IMR-90 (cell line): ENCODE data around the gene ISG15. TPM values are rescaled to one million over a fixed set of nuclear protein-coding genes. Genes with fewer than 3 reads are reported as not detected.

ENCODE experiments used
- ATAC-seq: fragments of 200-7000 bp; cut with Tn5 transposase; 2 replicates; pipeline ENCODE4 v1.9.1; 2020; ENCODE audit warnings: low read depth, mild to moderate bottlenecking, moderate library complexity
- BruUV-seq: library from RNA; stranded (reverse); fragments of 400-500 nt; replicated peaks from 2 replicates; lab custom pipeline; 2021; lab: Mats Ljungman, UMichigan
- CTCF ChIA-PET: fragments of 300-600 bp; formaldehyde crosslinking; extraction: SDS; loops from one replicate; lab custom pipeline; 2021; ENCODE audit warnings: antibody characterized with exemption; lab: Yijun Ruan, JAX
- POLR2A ChIA-PET: fragments of 300-600 bp; sonication (Branson Sonifier 250); formaldehyde crosslinking; loops from one replicate; lab custom pipeline; 2022; ENCODE audit warnings: antibody characterized with exemption; ENCODE audit not compliant: unreplicated experiment; lab: Charles Lee
- DNase-seq: peaks from one replicate; pipeline ENCODE4 v3.0.0; 2013
- H2AFZ ChIP-seq: replicated peaks from 2 replicates; pipeline ENCODE3; 2013; ENCODE audit warnings: low read length, mild to moderate bottlenecking; ENCODE audit not compliant: poor library complexity
- H2AK5ac ChIP-seq: 2 replicates; pipeline ENCODE4 v1.6.1; 2013; ENCODE audit warnings: low read depth, low read length, inconsistent platforms
- H2AK9ac ChIP-seq: replicated peaks from 2 replicates; pipeline ENCODE3; 2013; ENCODE audit warnings: mild to moderate bottlenecking, low read depth, low read length, moderate library complexity; ENCODE audit not compliant: poor library complexity
- H2BK120ac ChIP-seq: 2 replicates; pipeline ENCODE4 v1.6.1; 2013; ENCODE audit warnings: low read depth, low read length, inconsistent platforms
- H2BK15ac ChIP-seq: 3 replicates; pipeline ENCODE4 v1.6.1; 2013; ENCODE audit warnings: low read depth, low read length, inconsistent platforms
- H2BK20ac ChIP-seq: 2 replicates; pipeline ENCODE4 v1.6.1; 2013; ENCODE audit warnings: low read depth, mild to moderate bottlenecking, inconsistent platforms, low read length, moderate library complexity
- H2BK5ac ChIP-seq: 2 replicates; pipeline ENCODE4 v1.6.1; 2013; ENCODE audit warnings: mild to moderate bottlenecking, low read depth, low read length, inconsistent platforms; ENCODE audit not compliant: poor library complexity, severe bottlenecking
- H3K14ac ChIP-seq: replicated peaks from 2 replicates; pipeline ENCODE4 v1.6.1; 2013; ENCODE audit warnings: low read depth, low read length, inconsistent platforms
- H3K18ac ChIP-seq: 2 replicates; pipeline ENCODE4 v1.6.1; 2013; ENCODE audit warnings: low read depth, low read length, control low read depth
- H3K23ac ChIP-seq: 2 replicates; pipeline ENCODE4 v1.6.1; 2013; ENCODE audit warnings: low read depth, low read length, inconsistent platforms
- H3K27ac ChIP-seq: 2 replicates; pipeline ENCODE4 v1.5.1; 2013; ENCODE audit warnings: mild to moderate bottlenecking, control low read depth, low read length; ENCODE audit not compliant: insufficient read depth
- H3K27me3 ChIP-seq: 2 replicates; pipeline ENCODE4 v1.6.1; 2013; ENCODE audit warnings: low read length; ENCODE audit not compliant: control insufficient read depth, insufficient read depth
- H3K36me3 ChIP-seq: 2 replicates; pipeline ENCODE4 v1.6.1; 2013; ENCODE audit warnings: low read length, mixed read lengths; ENCODE audit not compliant: control insufficient read depth, insufficient read depth
- H3K4ac ChIP-seq: 2 replicates; pipeline ENCODE4 v1.6.1; 2013; ENCODE audit warnings: low read depth, low read length, inconsistent platforms
- H3K4me1 ChIP-seq: 2 replicates; pipeline ENCODE4 v1.6.1; 2013; ENCODE audit warnings: low read length, mixed read lengths; ENCODE audit not compliant: control insufficient read depth, insufficient read depth
- H3K4me2 ChIP-seq: 2 replicates; pipeline ENCODE4 v1.6.1; 2013; ENCODE audit warnings: low read depth, mild to moderate bottlenecking, control low read depth, low read length, moderate library complexity
- H3K4me3 ChIP-seq: 2 replicates; pipeline ENCODE4 v1.5.1; 2013; ENCODE audit warnings: low read depth, mild to moderate bottlenecking, control low read depth, low read length, moderate library complexity; ENCODE audit not compliant: insufficient read depth
- H3K56ac ChIP-seq: 2 replicates; pipeline ENCODE4 v1.6.1; 2013; ENCODE audit warnings: low read length, inconsistent platforms; ENCODE audit not compliant: insufficient read depth; ENCODE audit errors: extremely low read depth
- H3K79me1 ChIP-seq, 2 experiments: 2 replicates each; pipeline ENCODE4 v1.6.1; 2013; ENCODE audit warnings: low read length in 2 of 2, inconsistent platforms in 1 of 2, low read depth in 1 of 2
- H3K9ac ChIP-seq: 2 replicates; pipeline ENCODE4 v1.6.1; 2013; ENCODE audit warnings: low read depth, low read length, control low read depth
- H3K9me1 ChIP-seq: 2 replicates; pipeline ENCODE4 v1.6.1; 2013; ENCODE audit warnings: low read length, inconsistent platforms; ENCODE audit not compliant: insufficient read depth
- H3K9me3 ChIP-seq: 2 replicates; pipeline ENCODE4 v1.6.1; 2013; ENCODE audit warnings: low read length; ENCODE audit not compliant: control insufficient read depth, insufficient read depth
- H4K20me1 ChIP-seq: 2 replicates; pipeline ENCODE4 v1.6.1; 2013; ENCODE audit warnings: low read length, inconsistent platforms; ENCODE audit not compliant: insufficient read depth
- H4K5ac ChIP-seq: 2 replicates; pipeline ENCODE4 v1.6.1; 2013; ENCODE audit warnings: mild to moderate bottlenecking, low read depth, low read length, control low read depth
- H4K8ac ChIP-seq, 2 experiments: 2 replicates each; pipeline ENCODE4 v1.6.1; 2013; ENCODE audit warnings: low read depth in 2 of 2, low read length in 2 of 2, control low read depth in 1 of 2, inconsistent platforms in 1 of 2
- H4K91ac ChIP-seq: 2 replicates; pipeline ENCODE4 v1.6.1; 2013; ENCODE audit warnings: low read depth, low read length, inconsistent platforms; ENCODE audit not compliant: insufficient read depth
- CEBPB ChIP-seq: IDR thresholded peaks from 2 replicates; pipeline ENCODE4 v1.6.1; 2012; ENCODE audit warnings: low read depth, low read length, improper control_type of control experiment
- MXI1 ChIP-seq: IDR thresholded peaks from 2 replicates; pipeline ENCODE4 v1.6.1; 2012; ENCODE audit warnings: low read depth, mild to moderate bottlenecking, low read length, moderate library complexity, borderline replicate concordance
- NFE2L2 ChIP-seq: fragments of 150-350 bp; IDR thresholded peaks from 2 replicates; pipeline ENCODE4 v1.6.1; 2016; ENCODE audit warnings: low read depth, mild to moderate bottlenecking, low read length
- RFX5 ChIP-seq: IDR thresholded peaks from 2 replicates; pipeline ENCODE4 v1.8.0; 2012; ENCODE audit warnings: low read depth, mild to moderate bottlenecking, low read length, moderate library complexity
- SMC3 ChIP-seq: fragments of 150-350 bp; IDR thresholded peaks from 2 replicates; pipeline ENCODE4 v1.6.1; 2016; ENCODE audit warnings: low read depth, mild to moderate bottlenecking, antibody characterized with exemption, low read length, moderate library complexity
- WGBS, 2 experiments: methylation state at CpG; one replicate each; pipeline versions ENCODE4 v1.1.5 to v1.1.7; 2013; ENCODE audit warnings: missing lambda C conversion rate in 2 of 2; ENCODE audit not compliant: insufficient read length in 1 of 2; ENCODE audit errors: extremely low coverage in 2 of 2; 5-methylcytosine and 5-hydroxymethylcytosine counted together
- dilution Hi-C: fragments of 300-500 bp; cut with HindIII; formaldehyde crosslinking; loops from one replicate; pipeline ENCODE4 v1.14.3; 2018; ENCODE audit warnings: low sequenced_read_pairs; ENCODE audit not compliant: unreplicated experiment
- in situ Hi-C: fragments of 300-500 bp; cut with MboI; formaldehyde crosslinking; loops from 3 replicates; pipeline ENCODE4 v1.14.3; 2019; ENCODE audit warnings: low sequenced_read_pairs, inconsistent platforms, mixed read lengths
- intact Hi-C: fragments of 100-400 bp; cut with micrococcal nuclease; formaldehyde crosslinking; loops from 2 replicates; pipeline ENCODE4 v1.10.0; 2022
- polyA plus RNA-seq, 3 experiments: library from polyadenylated mRNA; depleted of rRNA; stranded (reverse); fragments of >200 nt; gene quantifications; 2 replicates each; pipeline ENCODE4 v1.2.3, GENCODE V29; 2012; ENCODE audit warnings: low replicate concordance in 1 of 3
- total RNA-seq: library from RNA; depleted of rRNA; stranded (reverse); fragments of >200 nt; gene quantifications from 2 replicates; pipeline ENCODE4 v1.2.3, GENCODE V29; 2012

The ISG15 gene
- total and polyA plus RNA-seq, 2 of the 4 experiments (the other 2 are of a cell fraction) = 99.1 to 105 TPM

- no peak overlapping the region for H3K4me3 ChIP-seq
- H4K20me1 ChIP-seq = peaks cover 4% of the 10 kb centered on the region
- no peak overlapping the region for H3K4me2 ChIP-seq
- H3K4ac ChIP-seq = no peak overlapping the region
- H3K18ac ChIP-seq = no peak overlapping the region
- H4K91ac ChIP-seq = no peak overlapping the region
- no peak for TF ChIP-seq CEBPB
- no peak for TF ChIP-seq MXI1
- no peak for TF ChIP-seq RFX5
- TF ChIP-seq NFE2L2 = no peak
- no peak for TF ChIP-seq SMC3
- H2BK120ac ChIP-seq = no peak overlapping the region
- no peak overlapping the region for H2AK9ac ChIP-seq
- H3K9me1 ChIP-seq = no peaks in the 10 kb centered on the region
- no peak overlapping the region for H3K9ac ChIP-seq
- no peak overlapping the region for H2BK5ac ChIP-seq
- H3K27ac ChIP-seq = no peak overlapping the region
- ChIA-PET CTCF (no interaction called here), POLR2A (no interaction called here)
- in situ Hi-C loops = no loop called here
- dilution Hi-C loops = no loop called here
- H3K4me1 ChIP-seq = no peaks in the 10 kb centered on the region
- DNase-seq (no peak), ATAC-seq (no peak)
- H3K9me3 ChIP-seq = no peaks in the 10 kb centered on the region
- H3K36me3 ChIP-seq = peaks cover 77% of the 10 kb centered on the region
- H2BK15ac ChIP-seq = no peak overlapping the region
- H3K27me3 ChIP-seq = no peaks in the 10 kb centered on the region
- H2BK20ac ChIP-seq = no peak overlapping the region
- H3K14ac ChIP-seq = no peak overlapping the region
- H3K23ac ChIP-seq = no peak overlapping the region
- H4K5ac ChIP-seq = no peak overlapping the region
- intact Hi-C loops = no loop called here
- WGBS, 2 experiments = 99% methylated on average over 31 of the region's 57 CpGs; no CpG with 5 or more reads in 1 of the 2 experiments
- no peak overlapping the region for H2AFZ ChIP-seq
- no peak overlapping the region for H2AK5ac ChIP-seq
- no TSS peak for BruUV-seq
- H3K79me1 ChIP-seq = peaks cover 5 to 11% of the 10 kb centered on the region in 2 experiments; a peak in 3 of 4 replicates
- H3K56ac ChIP-seq = no peak overlapping the region
- no peak overlapping the region for H4K8ac ChIP-seq
These were observed 36.2 kb downstream of the ISG15 start for GRCh38 chr1:1049318-1050165.
